Measurements from ENCODE around the gene DDX17. TPM values are rescaled to one million over a fixed set of nuclear protein-coding genes. Genes with fewer than 3 reads are reported as not detected.

DDX17 gene
- total RNA-seq, 6 donors from 2014 or later: 428 to 2,078 (median 621) TPM

DNA sequence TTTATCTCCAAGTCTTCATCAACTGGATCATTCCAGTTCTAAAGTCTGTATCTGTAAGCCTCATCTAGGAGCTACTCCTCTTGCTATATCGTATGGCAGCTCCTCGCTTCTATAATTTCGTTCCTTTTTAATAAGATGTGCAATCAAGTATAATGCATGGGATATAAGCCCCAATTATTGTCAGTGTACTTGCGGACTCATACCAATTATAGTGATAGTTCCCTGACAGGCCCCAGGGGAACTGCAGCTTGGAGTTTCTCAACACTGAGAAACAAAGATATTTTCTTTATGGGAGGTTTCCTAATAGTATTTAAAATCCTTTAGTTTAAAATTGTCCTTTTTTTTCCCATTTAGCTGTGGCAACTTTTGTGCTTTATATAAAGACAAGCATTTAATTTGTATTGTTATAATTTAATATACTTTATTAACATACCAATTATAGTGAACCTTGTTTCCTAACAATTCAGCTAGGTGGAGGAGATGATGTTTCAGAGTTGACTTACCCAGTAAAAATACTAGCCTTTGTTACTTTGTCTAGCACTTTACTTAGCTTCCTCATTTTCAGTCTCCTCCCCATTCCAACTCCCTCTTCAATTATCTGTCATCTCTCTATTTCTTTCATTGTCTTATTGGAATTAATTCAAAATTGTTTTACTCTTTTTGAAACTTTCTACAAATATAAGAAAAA is 25.3 kb upstream of the DDX17 start:
- ATAC-seq (ENCODE audit: low FRiP score in 2 of 2): no peak
- H3K27me3 ChIP-seq: no peaks in the 10 kb centered on the region
- no peaks in the 10 kb centered on the region for H3K9me3 ChIP-seq
- H3K4me3 ChIP-seq: no peak overlapping the region
- no peak for DNase-seq
- no peak overlapping the region for H3K27ac ChIP-seq
- WGBS, 2 donors: 90 to 94% methylated on average over 4 of the region's 4 CpGs
- H3K4me1 ChIP-seq: no peaks in the 10 kb centered on the region
- TF ChIP-seq, protein P1, sequence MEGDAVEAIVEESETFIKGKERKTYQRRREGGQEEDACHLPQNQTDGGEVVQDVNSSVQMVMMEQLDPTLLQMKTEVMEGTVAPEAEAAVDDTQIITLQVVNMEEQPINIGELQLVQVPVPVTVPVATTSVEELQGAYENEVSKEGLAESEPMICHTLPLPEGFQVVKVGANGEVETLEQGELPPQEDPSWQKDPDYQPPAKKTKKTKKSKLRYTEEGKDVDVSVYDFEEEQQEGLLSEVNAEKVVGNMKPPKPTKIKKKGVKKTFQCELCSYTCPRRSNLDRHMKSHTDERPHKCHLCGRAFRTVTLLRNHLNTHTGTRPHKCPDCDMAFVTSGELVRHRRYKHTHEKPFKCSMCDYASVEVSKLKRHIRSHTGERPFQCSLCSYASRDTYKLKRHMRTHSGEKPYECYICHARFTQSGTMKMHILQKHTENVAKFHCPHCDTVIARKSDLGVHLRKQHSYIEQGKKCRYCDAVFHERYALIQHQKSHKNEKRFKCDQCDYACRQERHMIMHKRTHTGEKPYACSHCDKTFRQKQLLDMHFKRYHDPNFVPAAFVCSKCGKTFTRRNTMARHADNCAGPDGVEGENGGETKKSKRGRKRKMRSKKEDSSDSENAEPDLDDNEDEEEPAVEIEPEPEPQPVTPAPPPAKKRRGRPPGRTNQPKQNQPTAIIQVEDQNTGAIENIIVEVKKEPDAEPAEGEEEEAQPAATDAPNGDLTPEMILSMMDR (IDR thresholded peaks at IDR 0.05): no peak
- TF ChIP-seq EP300 (IDR thresholded peaks at IDR 0.05): no peak
- no peak for TF ChIP-seq POLR2AphosphoS5 (IDR thresholded peaks at IDR 0.05)
- no peak for TF ChIP-seq POLR2A (IDR thresholded peaks at IDR 0.05)
- H3K36me3 ChIP-seq: no peaks in the 10 kb centered on the region

DNA sequence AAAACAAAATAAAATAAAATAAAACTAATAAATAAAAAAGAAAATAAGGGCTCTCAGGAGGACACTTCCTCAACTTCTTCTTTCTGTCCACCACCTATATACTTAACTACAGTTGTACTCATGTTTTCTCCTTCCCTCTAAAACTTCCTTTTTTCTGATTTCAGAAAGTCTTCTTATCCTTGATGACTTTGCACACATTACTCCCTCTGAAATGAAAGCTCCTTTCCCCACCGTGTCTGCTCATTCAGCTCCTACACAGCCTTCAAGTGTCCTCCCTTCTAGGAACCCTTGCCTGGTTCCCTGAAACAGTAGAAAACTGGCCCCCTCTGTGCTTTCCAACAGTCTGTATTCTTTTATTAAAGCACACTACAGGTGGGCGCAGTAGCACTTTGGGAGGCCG is 18.3 kb upstream of the DDX17 start:
- WGBS, 2 donors: 77 to 87% methylated on average over 3 of the region's 3 CpGs
- no peaks in the 10 kb centered on the region for H3K36me3 ChIP-seq
- H3K4me1 ChIP-seq: no peaks in the 10 kb centered on the region
- no peaks in the 10 kb centered on the region for H3K27me3 ChIP-seq
- TF ChIP-seq POLR2AphosphoS5 (IDR thresholded peaks at IDR 0.05) (no peak), EP300 (IDR thresholded peaks at IDR 0.05) (no peak), POLR2A (IDR thresholded peaks at IDR 0.05) (no peak)
- TF ChIP-seq, protein P1 (IDR thresholded peaks at IDR 0.05): no peak
- DNase-seq (no peak), ATAC-seq (ENCODE audit: low FRiP score in 2 of 2) (no peak)
- no peak overlapping the region for H3K4me3 ChIP-seq
- H3K27ac ChIP-seq: no peak overlapping the region
- no peaks in the 10 kb centered on the region for H3K9me3 ChIP-seq

DNA sequence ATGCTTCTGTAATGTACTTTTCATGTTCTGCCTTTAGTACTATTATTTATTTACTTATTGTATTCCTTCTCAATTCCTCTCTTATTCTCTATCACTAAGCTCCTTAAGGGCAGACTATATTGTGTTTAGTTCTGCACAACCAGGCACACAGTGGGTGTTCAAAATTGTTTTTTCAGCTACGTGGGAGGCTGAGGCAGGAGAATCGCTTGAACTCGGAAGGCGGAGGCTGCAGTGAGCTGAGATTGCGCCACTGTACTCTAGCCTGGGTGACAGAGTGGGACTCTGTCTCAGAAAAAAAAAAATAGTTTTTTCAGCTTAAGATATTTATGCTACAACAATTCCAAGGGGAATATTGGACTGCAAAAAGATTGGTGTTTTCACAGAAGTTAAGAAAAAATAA is 17.4 kb upstream of the DDX17 start:
- Histone ChIP-seq H3K27ac (no peak overlapping the region), H3K4me3 (no peak overlapping the region), H3K9me3 (no peaks in the 10 kb centered on the region), H3K36me3 (no peaks in the 10 kb centered on the region), H3K4me1 (no peaks in the 10 kb centered on the region), H3K27me3 (no peaks in the 10 kb centered on the region)
- ATAC-seq (ENCODE audit: low FRiP score in 2 of 2) (no peak), DNase-seq (no peak)
- 93 to 97% methylated on average over 5 of the region's 5 CpGs for WGBS, 2 donors
- TF ChIP-seq POLR2AphosphoS5 (IDR thresholded peaks at IDR 0.05): no peak
- TF ChIP-seq, protein P1 (IDR thresholded peaks at IDR 0.05): no peak
- no peak for TF ChIP-seq EP300 (IDR thresholded peaks at IDR 0.05)
- no peak for TF ChIP-seq POLR2A (IDR thresholded peaks at IDR 0.05)

DNA sequence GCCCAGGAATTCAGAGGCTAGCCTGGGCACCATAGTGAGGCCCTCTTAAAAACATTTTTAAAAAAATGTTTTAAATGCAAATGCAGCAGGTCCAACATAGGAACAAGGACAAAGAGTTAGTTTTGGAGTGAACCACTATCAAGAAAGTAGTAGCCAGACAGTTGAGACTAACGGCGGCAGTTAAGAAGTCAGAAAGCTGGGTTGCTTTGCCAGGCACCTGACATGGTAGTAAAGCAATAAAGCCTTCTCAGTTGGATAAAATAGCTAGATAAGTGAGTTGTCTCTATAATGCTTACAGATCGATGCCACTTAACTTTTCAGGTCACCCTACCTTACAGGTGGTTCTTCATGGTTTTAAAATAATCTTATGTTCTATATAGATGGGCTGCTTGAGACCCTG is 16.9 kb upstream of the DDX17 start:
- TF ChIP-seq, protein P1 (IDR thresholded peaks at IDR 0.05): no peak
- TF ChIP-seq EP300 (IDR thresholded peaks at IDR 0.05) (no peak), POLR2AphosphoS5 (IDR thresholded peaks at IDR 0.05) (no peak), POLR2A (IDR thresholded peaks at IDR 0.05) (no peak)
- 93 to 94% methylated on average over 3 of the region's 3 CpGs for WGBS, 2 donors
- DNase-seq: no peak
- H3K4me3 ChIP-seq: no peak overlapping the region
- no peaks in the 10 kb centered on the region for H3K4me1 ChIP-seq
- no peaks in the 10 kb centered on the region for H3K27me3 ChIP-seq
- ATAC-seq (ENCODE audit: low FRiP score in 2 of 2): no peak
- H3K9me3 ChIP-seq: no peaks in the 10 kb centered on the region
- no peaks in the 10 kb centered on the region for H3K36me3 ChIP-seq
- H3K27ac ChIP-seq: no peak overlapping the region

Data from upper lobe of left lung (tissue), 6 donors.